HepG2 (cell line): ENCODE results near the gene RINL. TPM values are rescaled to one million over a fixed set of nuclear protein-coding genes. Genes with fewer than 3 reads are reported as not detected.

Experiments
- ATAC-seq: fragments of 200-7000 bp; cut with Tn5 transposase; 3 replicates; pipeline ENCODE4 v1.9.1; 2020; ENCODE audit warnings: mild to moderate bottlenecking, moderate library complexity
- BruUV-seq: library from RNA; stranded (reverse); fragments of 400-500 nt; replicated peaks from 2 replicates; lab custom pipeline; 2021; lab: Mats Ljungman, UMichigan
- CTCF ChIA-PET: fragments of 300-600 bp; formaldehyde crosslinking; extraction: SDS; loops from one replicate; lab custom pipeline; 2021; ENCODE audit warnings: low total read pairs, inconsistent platforms, low intra/inter-chr PET ratio; lab: Yijun Ruan, JAX
- POLR2A ChIA-PET: fragments of 350-600 bp; sonication (Branson Sonifier 250); formaldehyde crosslinking; loops from one replicate; lab custom pipeline; 2020; ENCODE audit warnings: antibody characterized with exemption, inconsistent platforms; lab: Yijun Ruan, JAX
- DNase-seq: peaks from one replicate; pipeline ENCODE4 v3.0.0-alpha.2; 2015; ENCODE audit warnings: low spot score
- FAIRE-seq: peaks from 3 replicates; lab custom pipeline; 2011; peaks lifted over from hg19 to GRCh38; lab: Jason Lieb, UNC
- H2AFZ ChIP-seq: one replicate; pipeline ENCODE4 v1.6.1; 2011; ENCODE audit warnings: low read length, inconsistent platforms
- H3K27ac ChIP-seq: fragments of 300-600 bp; 3 replicates; pipeline ENCODE4 v1.8.0; 2011; ENCODE audit warnings: mixed run types, mild to moderate bottlenecking, mixed read lengths, low read length, inconsistent platforms; ENCODE audit not compliant: insufficient read depth; ENCODE audit errors: extremely low read length
- H3K27me3 ChIP-seq, 2 experiments: fragments of 200-600 bp in 1 of 2; 2 replicates in 1 of 2; 3 replicates in 1 of 2; pipeline versions ENCODE4 v1.6.0 to v1.8.0; 2011; ENCODE audit warnings: low read length in 2 of 2, mild to moderate bottlenecking in 2 of 2, moderate library complexity in 2 of 2, inconsistent platforms in 1 of 2; ENCODE audit not compliant: insufficient read depth in 2 of 2, control insufficient read depth in 1 of 2
- H3K36me3 ChIP-seq, 2 experiments: fragments of 200-600 bp in 1 of 2; replicated peaks in 1 of 2; 2 replicates in 1 of 2; 3 replicates in 1 of 2; pipeline versions ENCODE4 v1.5.1 to v1.8.0; 2011; ENCODE audit warnings: low read length in 2 of 2, inconsistent platforms in 1 of 2; ENCODE audit not compliant: insufficient read depth in 2 of 2, control insufficient read depth in 1 of 2
- H3K4me1 ChIP-seq: 2 replicates; pipeline ENCODE4 v1.5.1; 2012; ENCODE audit warnings: low read length, inconsistent platforms; ENCODE audit not compliant: insufficient read depth
- H3K4me2 ChIP-seq: 2 replicates; pipeline ENCODE4 v1.6.0; 2011; ENCODE audit warnings: low read depth, low read length, inconsistent platforms
- H3K4me3 ChIP-seq, 3 experiments: fragments of 200-600 bp in 1 of 3; sonication (generic), shearing (Covaris generic) in 1 of 3; replicated peaks in 1 of 3; 2 replicates each; pipeline ENCODE4 v1.5.1; 2011 to 2016; ENCODE audit warnings: low read length in 3 of 3, inconsistent platforms in 2 of 3, low read depth in 2 of 3, mild to moderate bottlenecking in 2 of 3, control low read depth in 1 of 3, mixed read lengths in 1 of 3; ENCODE audit not compliant: insufficient read depth in 1 of 3
- H3K79me2 ChIP-seq: one replicate; pipeline ENCODE4 v1.6.1; 2011; ENCODE audit warnings: low read length, inconsistent platforms; ENCODE audit not compliant: insufficient read depth
- H3K9ac ChIP-seq: 2 replicates; pipeline ENCODE4 v1.6.0; 2011; ENCODE audit warnings: mild to moderate bottlenecking, low read depth, low read length, inconsistent platforms; ENCODE audit not compliant: insufficient read depth
- H3K9me3 ChIP-seq: 2 replicates; pipeline ENCODE4 v1.5.1; 2012; ENCODE audit warnings: mild to moderate bottlenecking, low read length
- H4K20me1 ChIP-seq: 2 replicates; pipeline ENCODE4 v1.6.0; 2011; ENCODE audit warnings: inconsistent platforms, mild to moderate bottlenecking, low read length, moderate library complexity; ENCODE audit not compliant: insufficient read depth
- ATF7 ChIP-seq, 2 experiments: fragments of 450-650 bp in 1 of 2; sonication (generic) in 1 of 2; formaldehyde crosslinking in 1 of 2; IDR thresholded peaks; 2 replicates each; pipeline versions ENCODE4 v1.4.0 to v1.6.1; 2016 to 2020; ENCODE audit warnings: antibody characterized with exemption in 1 of 2, mild to moderate bottlenecking in 1 of 2, missing genetic modification reagents in 1 of 2
- FOXO1 ChIP-seq: sonication (generic); formaldehyde crosslinking; IDR thresholded peaks from 2 replicates; pipeline ENCODE4 v1.4.0; 2020; ENCODE audit warnings: missing genetic modification reagents
- GFI1 ChIP-seq: sonication (generic); formaldehyde crosslinking; IDR thresholded peaks from 2 replicates; pipeline ENCODE4 v1.5.0; 2020; ENCODE audit warnings: missing genetic modification reagents, mild to moderate bottlenecking, borderline replicate concordance
- HMG20B ChIP-seq: conservative IDR thresholded peaks from 2 replicates; pipeline ENCODE4 v1.6.1; 2016; ENCODE audit warnings: missing genetic modification reagents, missing compliant biosample characterization
- MAFF ChIP-seq: IDR thresholded peaks from 2 replicates; pipeline ENCODE4 v1.6.1; 2011; ENCODE audit warnings: low read depth, low read length, improper control_type of control experiment
- MAFK ChIP-seq, 2 experiments: IDR thresholded peaks in 1 of 2; conservative IDR thresholded peaks in 1 of 2; 2 replicates each; pipeline ENCODE4 v1.6.1; 2011; ENCODE audit warnings: improper control_type of control experiment in 2 of 2, low read length in 2 of 2
- NR2F6 ChIP-seq, 2 experiments: IDR thresholded peaks; 2 replicates each; pipeline ENCODE4 v1.6.1; 2016; ENCODE audit warnings: antibody characterized with exemption in 1 of 2, mild to moderate bottlenecking in 1 of 2
- RAD21 ChIP-seq: fragments of 450-650 bp; formaldehyde crosslinking; IDR thresholded peaks from 2 replicates; pipeline ENCODE4 v1.5.0; 2020; ENCODE audit warnings: mild to moderate bottlenecking
- ZNF20 ChIP-seq: sonication (generic); formaldehyde crosslinking; IDR thresholded peaks from 2 replicates; pipeline ENCODE4 v1.4.0; 2020; ENCODE audit warnings: mild to moderate bottlenecking, moderate library complexity, missing genetic modification reagents
- ZNF230 ChIP-seq: sonication (generic); formaldehyde crosslinking; IDR thresholded peaks from 2 replicates; pipeline ENCODE4 v1.4.0; 2020; ENCODE audit warnings: mild to moderate bottlenecking, missing genetic modification reagents
- ZNF383 ChIP-seq: sonication (generic); formaldehyde crosslinking; IDR thresholded peaks from 2 replicates; pipeline ENCODE4 v1.4.0; 2020; ENCODE audit warnings: missing genetic modification reagents, mild to moderate bottlenecking, borderline replicate concordance
- WGBS: methylation state at CpG from one replicate; pipeline ENCODE4 v1.1.6; 2017; ENCODE audit warnings: low lambda C conversion rate; 5-methylcytosine and 5-hydroxymethylcytosine counted together
- in situ Hi-C: cut with HindIII; loops from 2 replicates; pipeline ENCODE4 v1.10.0; 2017; ENCODE audit warnings: low pct_unique_long_range_greater_than_20kb; ENCODE audit not compliant: extremely low pct_ligation_motif_present
- intact Hi-C: fragments of 100-400 bp; cut with micrococcal nuclease; formaldehyde crosslinking; loops from one replicate; pipeline ENCODE4 v1.10.0; 2022; ENCODE audit not compliant: unreplicated experiment
- polyA plus RNA-seq, 8 experiments: library from polyadenylated mRNA; depleted of rRNA in 3 of 8; stranded (reverse) in 7 of 8; unstranded in 1 of 8; fragments of >200 nt; fragmentation: Illumina TruSeq in 4 of 8; extraction: Trizol in 4 of 8; gene quantifications; 2 replicates each; pipeline versions ENCODE4 v1.2.1 to v1.2.3, GENCODE V29; 2011 to 2016; ENCODE audit warnings: low read depth in 4 of 8, missing spikeins in 1 of 8, mixed read lengths in 1 of 8; ENCODE audit not compliant: insufficient read depth in 1 of 8
- total RNA-seq, 5 experiments: library from RNA; depleted of rRNA; stranded (reverse); fragments of >200 nt; fragmentation: Illumina TruSeq; extraction: Trizol; gene quantifications; 2 replicates each; pipeline ENCODE4 v1.2.3, GENCODE V29; 2016; ENCODE audit warnings: low read depth in 1 of 5
- TF ChIP-seq, protein P1 (sequence below): sonication (generic); formaldehyde crosslinking; IDR thresholded peaks from 2 replicates; pipeline ENCODE4 v1.4.0; 2020; ENCODE audit warnings: missing genetic modification reagents, borderline replicate concordance
- TF ChIP-seq, protein P2 (sequence below): sonication (generic); formaldehyde crosslinking; IDR thresholded peaks from 2 replicates; pipeline ENCODE4 v1.9.0; 2021; ENCODE audit warnings: missing genetic modification reagents, borderline replicate concordance

The RINL gene
- total and polyA plus RNA-seq, 2 of the 13 experiments (the other 11 are each of a cell fraction or from before 2014, with no cell fraction given): 11.4 to 18.0 TPM

DNA sequence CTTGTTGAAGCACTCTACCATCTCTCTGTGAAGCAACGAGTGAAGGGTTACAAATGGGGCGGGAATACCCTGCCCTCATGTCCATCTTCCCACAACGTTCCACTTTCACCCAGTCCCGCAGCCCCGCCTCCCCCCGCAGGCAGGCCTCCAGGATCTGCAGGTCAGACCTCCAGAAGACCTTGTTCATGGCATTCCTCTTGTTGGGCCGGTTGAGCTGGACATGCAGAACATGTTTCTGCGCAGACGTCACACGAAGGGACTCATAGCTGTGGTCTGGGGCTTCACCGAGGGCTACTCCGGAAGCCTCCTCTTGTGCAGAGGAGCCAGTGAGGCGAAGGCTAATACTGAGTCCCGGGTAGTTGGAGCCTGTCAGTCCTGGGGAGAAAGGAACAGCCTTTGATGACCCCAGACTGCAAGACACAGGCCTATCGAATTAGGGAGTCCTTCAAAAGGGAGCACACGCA lies 46.9 kb downstream of the RINL start (continued):
- TF ChIP-seq FOXO1 (CRISPR knock-in tag) (peak; percentile 21; the same call in 1 of the 2 replicates), ATF7 (IDR thresholded peaks at IDR 0.05) (no peak), ATF7 (CRISPR knock-in tag; IDR thresholded peaks at IDR 0.05) (peak; percentile 48; the same call in 1 of the 2 replicates), RAD21 (CRISPR knock-in tag) (no peak; the same call in 1 of the 2 replicates), ZNF383 (no peak)
- TF ChIP-seq, protein P1, sequence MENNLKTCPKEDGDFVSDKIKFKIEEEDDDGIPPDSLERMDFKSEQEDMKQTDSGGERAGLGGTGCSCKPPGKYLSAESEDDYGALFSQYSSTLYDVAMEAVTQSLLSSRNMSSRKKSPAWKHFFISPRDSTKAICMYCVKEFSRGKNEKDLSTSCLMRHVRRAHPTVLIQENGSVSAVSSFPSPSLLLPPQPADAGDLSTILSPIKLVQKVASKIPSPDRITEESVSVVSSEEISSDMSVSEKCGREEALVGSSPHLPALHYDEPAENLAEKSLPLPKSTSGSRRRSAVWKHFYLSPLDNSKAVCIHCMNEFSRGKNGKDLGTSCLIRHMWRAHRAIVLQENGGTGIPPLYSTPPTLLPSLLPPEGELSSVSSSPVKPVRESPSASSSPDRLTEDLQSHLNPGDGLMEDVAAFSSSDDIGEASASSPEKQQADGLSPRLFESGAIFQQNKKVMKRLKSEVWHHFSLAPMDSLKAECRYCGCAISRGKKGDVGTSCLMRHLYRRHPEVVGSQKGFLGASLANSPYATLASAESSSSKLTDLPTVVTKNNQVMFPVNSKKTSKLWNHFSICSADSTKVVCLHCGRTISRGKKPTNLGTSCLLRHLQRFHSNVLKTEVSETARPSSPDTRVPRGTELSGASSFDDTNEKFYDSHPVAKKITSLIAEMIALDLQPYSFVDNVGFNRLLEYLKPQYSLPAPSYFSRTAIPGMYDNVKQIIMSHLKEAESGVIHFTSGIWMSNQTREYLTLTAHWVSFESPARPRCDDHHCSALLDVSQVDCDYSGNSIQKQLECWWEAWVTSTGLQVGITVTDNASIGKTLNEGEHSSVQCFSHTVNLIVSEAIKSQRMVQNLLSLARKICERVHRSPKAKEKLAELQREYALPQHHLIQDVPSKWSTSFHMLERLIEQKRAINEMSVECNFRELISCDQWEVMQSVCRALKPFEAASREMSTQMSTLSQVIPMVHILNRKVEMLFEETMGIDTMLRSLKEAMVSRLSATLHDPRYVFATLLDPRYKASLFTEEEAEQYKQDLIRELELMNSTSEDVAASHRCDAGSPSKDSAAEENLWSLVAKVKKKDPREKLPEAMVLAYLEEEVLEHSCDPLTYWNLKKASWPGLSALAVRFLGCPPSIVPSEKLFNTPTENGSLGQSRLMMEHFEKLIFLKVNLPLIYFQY (CRISPR knock-in tag): peak; percentile 64

DNA sequence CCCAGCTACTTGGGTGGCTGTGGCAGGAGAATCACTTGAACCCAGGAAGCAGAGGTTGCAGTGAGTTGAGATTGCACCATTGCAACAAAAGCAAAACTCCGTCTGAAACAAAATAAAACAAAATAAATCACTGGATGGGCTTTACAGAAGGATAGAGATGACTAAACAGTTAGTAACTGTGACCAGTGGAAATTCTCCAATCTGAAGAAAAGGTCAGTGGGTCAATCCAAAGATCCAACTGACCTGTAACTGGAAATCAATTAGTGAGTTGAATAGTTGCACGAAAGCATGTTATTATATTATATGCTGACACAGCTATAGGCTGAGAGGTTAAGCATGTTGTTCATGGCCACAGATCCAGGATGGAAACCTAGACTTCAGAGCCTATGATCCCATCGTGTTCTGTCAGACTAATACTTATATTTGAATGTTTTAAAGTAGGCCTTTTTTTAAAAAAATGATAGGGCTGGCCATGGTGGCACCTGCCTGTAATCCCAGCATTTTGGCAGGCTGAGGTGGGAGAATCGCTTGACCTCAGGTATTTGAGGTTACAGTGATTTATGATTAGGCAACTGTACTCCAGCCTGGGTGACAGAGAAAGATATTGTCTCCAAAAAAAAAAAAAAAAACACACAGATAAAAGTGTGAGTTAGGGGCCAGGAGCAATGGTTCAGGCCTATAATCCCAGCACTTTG lies 47.9 kb downstream of the RINL start:
- ChIA-PET POLR2A (interaction anchor here (1.9 to 6.2 kb wide), 6 partner anchors 9 to 177 kb away, joined by 4 to 148 read pairs (median 17); partner anchors contain the start of genes HNRNPL, MRPS12 and SARS2), CTCF (no interaction called here)
- Histone ChIP-seq H2AFZ (no peak overlapping the region), H3K9ac (peak overlapping the region; percentile 95; the same call in 1 of the 2 replicates), H3K27me3 (no peaks in the 10 kb centered on the region; a peak in 1 of 5 replicates), H3K4me1 (peaks cover 46% of the 10 kb centered on the region), H3K9me3 (no peaks in the 10 kb centered on the region), H3K4me3 (no peak overlapping the region; a peak in 1 of 6 replicates), H3K4me2 (peak overlapping the region; percentile 94), H4K20me1 (no peaks in the 10 kb centered on the region), H3K27ac (peak overlapping the region; percentile 27), H3K36me3 (peaks cover 6 to 19% of the 10 kb centered on the region in 2 experiments; a peak in 4 of 5 replicates), H3K79me2 (peaks cover 8% of the 10 kb centered on the region)
- peak; percentile 91 for TF ChIP-seq GFI1 (CRISPR knock-in tag)
- TF ChIP-seq ZNF20 (CRISPR knock-in tag): no peak
- 0 out of 2 replicates have a peak, but pooled peaks have one; percentile 11 for TF ChIP-seq NR2F6 (IDR thresholded peaks at IDR 0.05)
- no peak for TF ChIP-seq NR2F6 (CRISPR knock-in tag; IDR thresholded peaks at IDR 0.05)
- TF ChIP-seq HMG20B (CRISPR knock-in tag): peak; percentile 72; the same call in 1 of the 2 replicates
- TF ChIP-seq ZNF230 (CRISPR knock-in tag): no peak
- TF ChIP-seq MAFK (conservative IDR thresholded peaks at IDR 0.05 in 1 of 2, IDR thresholded peaks at IDR 0.05 in 1 of 2; ENCODE audit: low read length in 2 of 2): peak; percentile 81 to 88
- peak; percentile 84 for TF ChIP-seq MAFF
- TF ChIP-seq, protein P2, sequence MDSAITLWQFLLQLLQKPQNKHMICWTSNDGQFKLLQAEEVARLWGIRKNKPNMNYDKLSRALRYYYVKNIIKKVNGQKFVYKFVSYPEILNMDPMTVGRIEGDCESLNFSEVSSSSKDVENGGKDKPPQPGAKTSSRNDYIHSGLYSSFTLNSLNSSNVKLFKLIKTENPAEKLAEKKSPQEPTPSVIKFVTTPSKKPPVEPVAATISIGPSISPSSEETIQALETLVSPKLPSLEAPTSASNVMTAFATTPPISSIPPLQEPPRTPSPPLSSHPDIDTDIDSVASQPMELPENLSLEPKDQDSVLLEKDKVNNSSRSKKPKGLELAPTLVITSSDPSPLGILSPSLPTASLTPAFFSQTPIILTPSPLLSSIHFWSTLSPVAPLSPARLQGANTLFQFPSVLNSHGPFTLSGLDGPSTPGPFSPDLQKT (CRISPR knock-in tag): no peak
- DNase-seq (no peak), FAIRE-seq (no peak), ATAC-seq (no peak)
- no TSS peak for BruUV-seq
- intact Hi-C loops (loop anchor here (2.0 to 10.0 kb wide), 3 partner anchors 21 to 175 kb away; no protein-coding TSS in a partner anchor), in situ Hi-C loops (loop anchor here (5.0 kb wide), 1 partner anchor 88 kb away; the partner anchor contains the start of gene CAPN12)
- WGBS: 89% methylated on average over 4 of the region's 4 CpGs
